Measurements from ENCODE around the gene MBNL2. TPM values are rescaled to one million over a fixed set of nuclear protein-coding genes. Genes with fewer than 3 reads are reported as not detected.
A peak's percentile ranks its signal among the peaks of the same experiment; 100 is the strongest.

The MBNL2 gene
- total RNA-seq, 1 donor from 2014 or later: 66.7 TPM

GRCh38 chr13:97328222-97328790 is 106.2 kb downstream of the MBNL2 start:
- intact Hi-C loops (cut with micrococcal nuclease): no loop called here
- ATAC-seq (peak; percentile 56), DNase-seq (peak; percentile 50)

DNA sequence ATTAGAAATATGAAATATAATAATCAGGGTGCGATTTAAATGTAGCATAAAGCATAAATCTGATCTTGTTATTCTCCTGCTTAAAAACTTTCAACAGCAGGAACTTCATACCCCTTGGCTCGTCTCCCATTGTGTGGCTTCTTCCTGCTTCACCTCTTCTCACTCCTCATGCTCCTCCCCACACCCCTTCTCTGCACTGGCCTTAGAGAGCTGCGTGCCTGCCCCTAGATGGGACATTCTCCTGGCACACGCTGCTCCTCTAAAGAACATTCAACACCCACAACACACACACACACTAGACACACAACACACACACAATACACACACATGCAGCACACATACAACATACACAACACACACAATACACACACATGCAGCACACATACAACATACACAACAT is 107.2 kb downstream of the MBNL2 start:
- no peak for DNase-seq
- peak; percentile 61 for ATAC-seq
- intact Hi-C loops (cut with micrococcal nuclease): no loop called here

DNA sequence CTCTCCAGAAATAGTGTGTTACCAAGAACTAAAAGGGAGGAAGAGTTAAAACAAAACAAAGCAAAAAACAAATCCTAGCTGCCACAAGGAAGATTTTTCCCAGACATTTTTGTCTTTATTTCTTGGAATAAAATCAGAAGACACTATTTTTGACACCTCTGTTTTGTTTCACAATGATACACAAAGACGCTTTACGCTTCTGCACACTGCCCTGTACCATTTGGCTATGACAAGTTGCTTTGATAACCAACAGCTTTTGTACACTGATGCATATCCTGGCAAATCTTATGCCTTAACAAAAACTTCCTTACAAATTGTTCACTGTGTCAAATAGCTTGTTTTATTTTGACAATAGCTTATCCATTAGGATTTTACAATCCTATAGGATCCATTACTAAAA is 108.3 kb downstream of the MBNL2 start:
- DNase-seq (no peak), ATAC-seq (no peak)
- intact Hi-C loops (cut with micrococcal nuclease): no loop called here

DNA sequence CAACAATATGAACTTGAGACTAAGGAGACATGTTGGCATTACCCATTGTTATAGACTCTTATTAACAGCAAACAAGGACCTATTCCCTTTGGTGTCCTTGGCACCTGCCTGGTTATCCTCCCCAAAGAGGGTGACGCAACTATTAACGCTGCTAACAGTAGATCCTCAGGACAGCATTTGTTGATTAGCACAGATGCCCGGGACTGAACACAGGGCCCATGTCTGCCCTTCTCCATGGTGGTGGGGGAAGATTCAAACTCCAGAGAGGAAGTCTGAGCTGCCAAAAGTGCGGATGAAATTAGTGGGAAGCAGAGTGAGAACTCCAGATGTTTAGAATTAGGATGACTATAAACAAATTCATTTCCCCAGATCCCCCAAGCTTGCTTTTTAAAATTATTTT is 110.6 kb downstream of the MBNL2 start:
- DNase-seq (no peak), ATAC-seq (peak; percentile 33)
- intact Hi-C loops (cut with micrococcal nuclease): no loop called here

DNA sequence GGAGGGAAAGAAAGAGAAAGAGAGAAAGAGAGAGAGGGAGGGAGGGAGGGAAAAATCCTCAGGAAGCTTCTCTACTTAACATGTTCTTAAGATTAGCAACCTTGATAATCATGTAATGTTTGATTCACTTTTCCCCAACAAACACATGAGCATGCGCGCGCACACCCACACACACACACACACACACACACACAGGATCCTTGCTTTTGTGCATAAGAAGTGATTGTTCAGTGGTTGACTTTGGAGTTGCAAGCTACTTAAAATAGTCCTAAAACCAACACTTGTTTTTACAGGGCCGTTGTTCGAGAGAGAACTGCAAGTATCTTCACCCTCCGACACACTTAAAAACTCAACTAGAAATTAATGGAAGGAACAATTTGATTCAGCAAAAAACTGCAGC is 111.8 kb downstream of the MBNL2 start:
- no peak for DNase-seq
- intact Hi-C loops (cut with micrococcal nuclease): no loop called here
- no peak for ATAC-seq

DNA sequence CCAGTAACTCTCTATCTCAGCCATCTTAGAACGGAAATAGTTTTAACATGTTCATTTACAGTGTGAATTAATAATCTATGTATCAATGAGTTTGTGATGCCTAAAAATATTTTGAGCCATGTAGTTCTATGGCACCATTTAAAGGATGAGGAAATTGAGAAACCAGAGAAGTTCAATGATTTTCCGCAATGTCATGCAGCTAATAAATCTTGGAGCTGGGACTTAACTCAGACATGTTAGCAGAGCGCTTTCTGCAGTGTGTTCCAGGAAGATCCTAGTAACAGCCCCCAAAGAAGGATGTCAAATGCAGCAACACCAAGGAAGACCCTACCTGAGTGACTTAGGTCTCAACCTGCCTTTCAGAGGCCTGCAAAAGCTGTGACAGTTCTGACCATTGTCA is 112.6 kb downstream of the MBNL2 start:
- ATAC-seq: no peak
- intact Hi-C loops (cut with micrococcal nuclease): no loop called here
- no peak for DNase-seq

- intact Hi-C loops (cut with micrococcal nuclease): no loop called here
- ATAC-seq (no peak), DNase-seq (no peak)
Measured at GRCh38 chr13:97335488-97336134, 113.5 kb downstream of the MBNL2 start.

DNA sequence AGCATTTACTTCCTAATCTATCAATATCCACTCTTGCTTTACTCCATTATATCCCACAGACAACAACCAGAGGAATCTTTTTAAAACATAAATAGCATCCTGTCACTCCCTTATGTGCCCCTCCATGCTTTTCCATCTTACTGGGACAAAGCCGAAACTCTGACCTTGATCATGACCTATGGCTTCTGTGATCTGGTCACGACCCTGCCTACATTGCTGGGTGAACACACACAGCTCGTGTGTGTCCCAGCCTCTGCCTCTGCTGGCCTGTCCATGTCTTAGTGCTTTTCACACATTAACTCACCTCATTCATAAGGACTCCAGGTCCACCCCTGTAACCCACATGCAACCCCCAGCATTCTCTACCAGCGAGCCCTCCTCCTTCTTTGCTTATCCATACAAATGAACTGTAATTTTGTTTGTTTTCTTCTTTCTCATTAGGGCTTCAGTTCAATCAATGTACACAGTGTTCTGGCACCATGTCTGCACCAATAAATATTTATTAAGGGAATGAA is 115.9 kb downstream of the MBNL2 start:
- intact Hi-C loops (cut with micrococcal nuclease): no loop called here
- DNase-seq (no peak), ATAC-seq (no peak)

DNA sequence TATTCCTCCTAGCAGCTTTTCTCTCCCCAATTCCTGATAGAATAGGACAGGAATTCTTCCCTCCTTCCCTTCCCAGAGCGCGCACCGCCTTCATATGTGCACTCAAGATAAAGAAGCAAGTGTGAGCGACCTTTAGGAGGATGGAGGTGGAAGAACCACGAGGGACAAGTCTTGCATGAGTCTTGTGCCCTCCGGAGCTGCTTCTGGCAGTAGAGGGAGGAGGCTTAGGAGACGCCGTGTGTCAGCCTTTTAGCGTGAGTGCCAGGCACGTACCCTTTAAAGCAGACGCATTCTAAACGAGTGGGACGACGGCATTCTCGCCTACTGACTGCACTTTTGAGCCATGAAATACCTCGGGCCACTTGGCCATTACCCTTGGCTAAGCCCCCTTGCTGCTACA is 116.4 kb downstream of the MBNL2 start:
- intact Hi-C loops (cut with micrococcal nuclease): no loop called here
- DNase-seq (no peak), ATAC-seq (no peak)

DNA sequence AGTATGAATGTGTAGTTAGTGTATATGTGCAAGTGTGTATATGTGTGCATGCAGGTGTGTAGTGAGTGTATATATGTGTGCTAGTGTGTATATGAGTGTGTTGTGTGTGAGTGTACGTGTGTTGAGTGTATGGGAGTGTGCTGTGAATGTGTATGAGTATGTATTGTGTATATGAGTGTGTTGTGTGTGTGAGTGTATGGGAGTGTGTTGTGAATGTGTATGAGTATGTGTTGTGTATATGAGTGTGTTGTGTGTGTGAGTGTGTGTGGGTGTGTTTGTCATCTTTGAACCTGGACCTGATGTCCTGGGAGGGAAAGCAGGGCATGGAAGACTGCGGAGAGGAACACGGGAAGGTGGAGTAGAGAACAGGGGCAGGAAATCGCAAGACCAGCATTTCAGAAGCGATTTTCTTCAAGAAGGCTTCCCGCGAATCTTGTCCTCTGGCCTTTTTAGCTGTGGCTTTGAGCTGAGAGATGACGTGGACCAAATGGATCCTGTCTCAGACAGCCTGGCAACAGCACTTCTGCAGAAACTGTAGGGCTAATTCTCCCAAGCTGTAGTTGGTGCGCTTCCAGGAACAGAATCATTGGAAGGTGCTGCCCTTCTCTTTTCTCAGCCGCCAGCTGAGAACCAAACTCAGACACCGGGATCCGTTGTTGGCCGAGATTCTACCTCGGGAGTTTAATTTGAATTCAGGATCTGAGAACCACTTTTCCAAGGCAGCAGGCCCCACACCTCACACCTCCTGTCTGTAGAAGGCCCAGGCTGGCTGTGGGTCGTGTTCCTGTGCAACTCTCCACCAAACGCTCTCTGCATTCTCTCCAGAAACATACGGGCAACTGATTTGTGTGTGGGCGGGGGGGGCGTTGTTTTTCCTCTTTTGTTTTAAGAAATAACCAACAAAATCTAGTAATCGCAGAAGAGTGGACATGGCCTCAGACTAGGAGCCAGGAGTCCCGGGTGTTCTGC is 117.2 kb downstream of the MBNL2 start:
- DNase-seq (no peak), ATAC-seq (peak; percentile 89)
- intact Hi-C loops (cut with micrococcal nuclease): no loop called here

DNA sequence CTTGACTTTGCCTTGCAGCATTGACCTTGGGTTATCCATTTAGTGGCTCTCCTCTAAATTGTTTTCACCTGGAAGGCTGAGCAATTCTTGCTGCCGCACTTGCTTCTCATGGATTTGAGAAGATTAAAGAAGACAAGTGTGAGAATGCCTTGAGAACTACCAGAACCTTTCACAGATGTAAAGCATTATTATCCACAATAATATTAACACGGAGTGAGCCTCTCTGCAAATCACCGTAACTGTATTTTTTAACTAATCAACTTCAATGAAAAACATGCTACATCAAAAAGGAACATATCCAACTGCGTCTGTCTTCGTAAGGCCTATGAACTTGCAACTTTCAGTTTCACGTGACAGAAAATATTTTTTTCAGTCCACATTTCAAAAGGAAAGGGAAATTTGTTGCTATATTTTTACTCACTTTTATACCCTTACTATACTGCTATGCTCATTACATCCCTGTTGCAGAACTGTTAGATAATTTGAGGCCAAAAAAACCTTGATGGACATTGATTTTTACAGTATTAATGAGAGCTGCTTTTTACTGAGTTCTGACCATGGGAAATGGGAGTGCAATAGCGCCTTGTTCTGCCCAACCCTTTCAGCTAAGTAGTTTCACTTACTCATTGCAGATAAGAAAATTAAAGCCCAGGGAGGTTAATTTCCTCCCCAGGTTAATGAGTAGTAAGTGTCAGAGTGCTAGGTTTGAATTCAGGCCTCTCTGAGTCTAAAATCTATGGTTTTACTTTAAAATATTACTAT is 118.0 kb downstream of the MBNL2 start:
- DNase-seq (no peak), ATAC-seq (no peak)
- intact Hi-C loops (cut with micrococcal nuclease): loop anchor here (5.0 kb wide), 2 partner anchors 118 to 223 kb away; partner anchors contain the start of gene MBNL2

DNA sequence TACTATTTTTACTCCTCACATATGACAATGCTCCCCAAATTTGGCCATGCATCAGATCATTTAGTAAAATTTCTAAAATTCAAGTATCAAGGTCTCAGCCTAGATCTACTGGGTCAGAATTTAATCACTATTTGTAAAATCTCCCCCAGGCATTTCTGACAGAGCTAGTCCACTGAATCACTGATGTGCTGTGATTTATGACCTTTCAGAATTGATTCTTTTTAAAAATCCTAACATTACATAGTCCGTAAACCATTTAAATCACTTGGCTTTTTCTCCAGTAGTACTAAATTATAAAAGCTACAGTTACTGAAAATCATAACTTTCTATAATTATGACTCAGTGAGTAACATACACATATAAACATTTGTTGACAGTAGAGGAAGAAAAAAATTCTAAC is 119.0 kb downstream of the MBNL2 start:
- ATAC-seq (no peak), DNase-seq (no peak)
- intact Hi-C loops (cut with micrococcal nuclease): loop anchor here (5.0 kb wide), 2 partner anchors 119 to 224 kb away; partner anchors contain the start of gene MBNL2

GRCh38 chr13:97342136-97342535 is 120.0 kb downstream of the MBNL2 start:
- ATAC-seq (no peak), DNase-seq (no peak)
- intact Hi-C loops (cut with micrococcal nuclease): loop anchor here (5.0 kb wide), 2 partner anchors 120 to 225 kb away; partner anchors contain the start of gene MBNL2

DNA sequence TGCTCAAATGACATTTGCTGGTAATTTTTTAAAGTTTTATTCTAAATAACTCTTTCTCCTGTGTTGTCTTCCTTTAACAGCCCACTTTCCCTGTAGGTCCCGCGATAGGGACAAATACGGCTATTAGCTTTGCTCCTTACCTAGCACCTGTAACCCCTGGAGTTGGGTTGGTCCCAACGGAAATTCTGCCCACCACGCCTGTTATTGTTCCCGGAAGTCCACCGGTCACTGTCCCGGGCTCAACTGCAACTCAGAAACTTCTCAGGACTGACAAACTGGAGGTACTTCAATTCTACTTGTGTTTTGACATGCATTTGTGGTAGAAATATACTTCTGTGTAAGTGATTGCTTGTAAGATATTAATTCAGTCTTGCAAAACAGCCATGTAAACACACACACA is 120.8 kb downstream of the MBNL2 start:
- intact Hi-C loops (cut with micrococcal nuclease): loop anchor here (5.0 kb wide), 2 partner anchors 121 to 226 kb away; partner anchors contain the start of gene MBNL2
- ATAC-seq (no peak), DNase-seq (no peak)

GRCh38 chr13:97344265-97345175 is 122.4 kb downstream of the MBNL2 start:
- intact Hi-C loops (cut with micrococcal nuclease): loop anchor here (5.0 kb wide), 2 partner anchors 122 to 227 kb away; partner anchors contain the start of gene MBNL2
- ATAC-seq (peak; percentile 81), DNase-seq (peak; percentile 77)

DNA sequence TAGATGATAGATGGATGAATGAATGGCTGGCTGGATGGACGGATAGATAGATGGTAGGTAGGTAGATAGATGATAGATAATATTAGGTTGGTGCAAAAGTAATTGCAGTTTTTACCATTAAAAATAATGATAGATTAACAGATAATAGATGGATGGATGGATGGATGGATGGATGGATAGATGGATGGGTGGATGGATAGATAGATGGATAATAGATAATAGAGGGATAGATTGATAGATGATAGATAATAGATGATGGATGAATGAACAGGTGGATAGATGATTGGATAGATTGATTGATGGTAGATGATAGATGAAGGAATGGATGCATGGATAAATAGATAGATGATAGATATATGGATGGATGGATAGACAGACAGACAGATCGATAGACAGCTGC is 124.0 kb downstream of the MBNL2 start:
- no peak for DNase-seq
- ATAC-seq: no peak
- intact Hi-C loops (cut with micrococcal nuclease): no loop called here

DNA sequence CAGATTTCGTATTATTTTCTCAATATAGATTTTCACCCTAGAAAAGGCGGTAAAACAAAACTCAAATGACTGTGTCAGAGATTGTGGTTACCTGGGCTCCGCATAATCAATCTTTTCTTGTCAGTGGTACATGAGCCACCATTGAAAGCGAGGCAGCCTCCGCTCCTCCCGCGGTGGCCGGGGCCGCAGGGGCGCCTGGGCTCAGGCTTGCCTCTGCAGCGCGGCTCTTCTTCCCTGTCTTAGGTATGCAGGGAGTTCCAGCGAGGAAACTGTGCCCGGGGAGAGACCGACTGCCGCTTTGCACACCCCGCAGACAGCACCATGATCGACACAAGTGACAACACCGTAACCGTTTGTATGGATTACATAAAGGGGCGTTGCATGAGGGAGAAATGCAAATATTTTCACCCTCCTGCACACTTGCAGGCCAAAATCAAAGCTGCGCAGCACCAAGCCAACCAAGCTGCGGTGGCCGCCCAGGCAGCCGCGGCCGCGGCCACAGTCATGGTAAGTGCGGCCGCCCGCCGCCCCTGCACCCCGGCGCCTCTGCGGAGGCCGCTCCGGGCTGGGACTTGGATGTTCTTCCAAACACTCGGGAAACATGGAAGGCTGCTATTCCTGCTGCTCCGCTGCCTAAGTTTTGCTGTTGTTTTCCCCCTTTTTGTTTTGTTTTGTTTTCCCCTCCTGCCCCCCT is 124.6 kb downstream of the MBNL2 start:
- ATAC-seq (no peak), DNase-seq (no peak)
- intact Hi-C loops (cut with micrococcal nuclease): no loop called here

All from left ventricle myocardium superior (tissue), 1 donor.